HG03039 (cell line): Measurements from ENCODE around the gene FAM83D.
"Not testable (repeated sequence)": the region's sequence is repeated elsewhere in the genome, so short reads cannot be mapped to it uniquely, and the experiment has no call there.

Experiments used
- ATAC-seq: cut with Tn5 transposase; IDR thresholded peaks from one replicate; pipeline ENCODE4 v1.9.1; 2021; ENCODE audit warnings: mild to moderate bottlenecking, moderate library complexity; ENCODE audit not compliant: unreplicated experiment

Gene FAM83D

GRCh38 chr20:38932457-38933120 lies 6.4 kb downstream of the FAM83D start:
- no peak for ATAC-seq

DNA sequence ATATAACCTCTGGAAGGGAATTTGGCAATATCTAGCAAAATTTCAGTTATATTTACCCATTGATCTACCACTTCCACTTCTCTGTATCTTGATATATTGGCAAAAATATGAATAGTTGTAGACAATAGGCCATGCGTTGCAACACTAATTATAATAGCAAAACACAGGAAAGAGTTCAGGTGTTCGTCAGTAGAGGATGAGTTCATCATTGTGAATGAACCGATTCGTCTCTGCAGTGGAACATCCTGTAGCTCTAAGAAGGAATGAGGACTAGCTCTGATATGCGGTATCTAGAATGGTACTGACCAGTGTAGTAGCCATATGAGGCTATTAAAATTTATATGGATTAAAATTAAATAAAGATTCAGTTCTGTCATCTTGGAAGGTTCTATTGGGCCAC lies 8.3 kb downstream of the FAM83D start:
- no peak for ATAC-seq

DNA sequence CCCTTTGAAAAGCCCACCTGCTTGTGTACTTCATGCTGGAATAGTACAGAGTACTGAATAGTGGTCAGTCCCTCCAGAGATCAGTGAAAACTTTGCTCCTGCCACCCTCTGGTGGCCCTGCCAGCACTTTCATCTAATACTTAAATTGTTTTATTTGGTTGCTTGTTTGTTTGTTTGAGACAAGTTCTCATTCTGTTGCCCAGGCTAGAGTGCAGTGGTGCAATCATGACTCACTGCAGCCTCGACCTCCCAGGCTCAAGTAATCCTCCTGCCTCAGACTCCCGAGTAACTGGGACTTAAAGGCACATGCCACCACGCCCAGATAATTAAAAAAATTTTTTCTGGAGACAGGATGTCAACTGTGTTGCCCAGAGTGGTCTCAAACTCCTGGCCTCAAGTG lies 9.1 kb downstream of the FAM83D start:
- no peak for ATAC-seq

- ATAC-seq, result no peak
Measured at GRCh38 chr20:38935967-38936407, 9.8 kb downstream of the FAM83D start.

DNA sequence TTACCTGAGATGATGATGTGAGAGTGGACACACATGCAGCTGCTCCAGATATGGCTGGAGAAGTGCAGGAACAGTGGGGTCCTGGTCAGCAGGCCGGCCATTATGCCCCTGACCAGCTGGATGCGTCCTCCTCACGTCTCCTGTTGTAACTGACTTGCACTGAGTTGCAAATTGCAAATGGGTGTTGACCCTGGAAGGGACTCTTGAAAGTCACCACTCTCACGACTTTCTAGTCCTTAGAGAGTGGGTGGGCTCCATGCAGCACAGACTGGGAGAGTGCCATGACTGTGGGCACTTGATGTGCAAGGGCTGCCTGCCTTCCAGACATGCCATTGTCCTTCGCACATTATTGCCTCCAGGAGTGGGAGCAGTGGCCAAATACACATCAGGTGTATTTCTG lies 10.8 kb downstream of the FAM83D start:
- no peak for ATAC-seq

DNA sequence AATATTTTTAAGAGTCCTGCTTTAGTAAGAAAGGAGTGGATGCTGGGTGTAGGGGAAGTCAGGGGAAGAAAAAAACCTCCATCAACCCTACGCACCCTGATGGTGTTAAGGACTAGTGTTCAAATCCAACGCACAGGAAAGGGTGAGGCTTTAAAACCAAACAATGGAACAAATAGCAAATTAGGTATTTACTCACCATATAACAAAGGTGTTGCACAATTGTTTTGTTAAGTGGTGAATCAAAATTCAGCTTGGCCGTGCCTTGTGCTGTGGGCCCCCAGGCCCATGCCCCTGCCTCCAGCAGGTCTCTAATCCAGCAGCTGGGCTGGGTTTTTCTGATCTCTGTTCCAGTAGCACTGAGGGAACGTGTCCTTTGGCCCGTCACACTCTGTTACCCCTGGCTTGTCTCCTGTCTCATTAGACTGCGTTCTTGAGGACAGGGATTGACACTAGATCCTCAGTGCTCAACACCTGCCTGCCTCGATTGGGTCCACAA lies 11.8 kb downstream of the FAM83D start:
- ATAC-seq, result no peak

- ATAC-seq, result no peak
Measured at GRCh38 chr20:38939686-38940085, 13.5 kb downstream of the FAM83D start.

- no peak for ATAC-seq
Measured at GRCh38 chr20:38940644-38941043, 14.4 kb downstream of the FAM83D start.

DNA sequence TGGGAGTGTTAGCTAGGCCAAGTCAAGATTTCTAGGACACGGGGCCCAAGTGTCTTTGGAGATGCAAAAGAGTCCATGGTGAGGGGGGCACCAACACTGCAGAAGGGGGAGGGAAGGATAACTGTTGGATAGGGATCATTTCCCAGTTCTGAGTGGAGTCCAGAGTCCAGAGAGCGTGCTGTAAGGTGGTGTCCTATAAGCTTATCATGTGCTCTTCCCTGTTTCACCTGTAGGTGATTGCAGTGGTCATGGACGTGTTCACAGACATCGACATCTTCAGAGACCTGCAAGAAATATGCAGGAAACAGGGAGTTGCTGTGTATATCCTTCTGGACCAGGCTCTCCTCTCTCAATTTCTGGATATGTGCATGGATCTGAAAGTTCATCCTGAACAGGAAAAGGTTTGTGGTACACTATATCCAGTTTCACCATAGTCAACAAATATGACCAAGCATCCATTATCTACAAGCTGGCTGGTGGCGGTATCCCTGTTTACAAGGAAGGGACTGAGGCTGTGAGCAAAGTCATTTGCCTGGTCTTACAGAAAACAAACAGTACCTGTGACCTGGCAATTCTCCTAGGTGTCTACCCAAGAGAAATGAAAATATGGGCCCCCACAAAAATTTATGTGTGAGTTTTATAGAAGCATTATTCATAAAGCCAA lies 15.6 kb downstream of the FAM83D start:
- ATAC-seq, result no peak

- ATAC-seq, result no peak
Measured at GRCh38 chr20:38945012-38945411, 18.8 kb downstream of the FAM83D start.

- no peak for ATAC-seq
Measured at GRCh38 chr20:38946836-38947235, 20.6 kb downstream of the FAM83D start.

DNA sequence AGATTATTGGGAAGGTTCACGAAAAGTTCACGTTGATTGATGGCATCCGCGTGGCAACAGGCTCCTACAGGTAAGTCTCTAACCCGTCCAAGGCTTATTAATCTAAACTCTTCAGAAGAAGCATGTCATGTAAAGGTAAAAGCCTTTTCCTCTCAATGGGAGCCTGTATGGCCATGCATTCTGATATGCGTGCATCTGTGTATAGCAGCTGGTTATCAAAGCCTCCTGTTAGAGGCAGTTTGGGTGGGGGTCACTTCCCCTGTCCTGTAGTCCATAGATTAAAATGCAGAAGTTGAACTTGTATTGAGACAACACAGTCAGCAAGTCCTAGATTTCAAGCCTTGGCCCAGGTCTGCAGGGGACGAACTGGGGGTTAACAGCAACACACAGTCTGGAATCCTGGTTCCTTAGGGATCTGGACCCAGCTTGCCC lies 21.7 kb downstream of the FAM83D start:
- ATAC-seq, result no peak

- no peak for ATAC-seq
Measured at GRCh38 chr20:38950254-38950653, 24.0 kb downstream of the FAM83D start.

GRCh38 chr20:38951611-38952010 lies 25.4 kb downstream of the FAM83D start:
- ATAC-seq, result no peak

DNA sequence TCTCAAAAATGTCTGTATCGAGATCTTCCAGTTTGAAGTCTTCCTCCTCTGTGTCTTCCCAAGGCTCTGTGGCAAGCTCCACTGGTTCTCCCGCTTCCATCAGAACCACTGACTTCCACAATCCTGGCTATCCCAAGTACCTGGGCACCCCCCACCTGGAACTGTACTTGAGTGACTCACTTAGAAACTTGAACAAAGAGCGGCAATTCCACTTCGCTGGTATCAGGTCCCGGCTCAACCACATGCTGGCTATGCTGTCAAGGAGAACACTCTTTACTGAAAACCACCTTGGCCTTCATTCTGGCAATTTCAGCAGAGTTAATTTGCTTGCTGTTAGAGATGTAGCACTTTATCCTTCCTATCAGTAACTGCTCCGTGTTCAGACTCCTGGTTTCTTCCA lies 25.9 kb downstream of the FAM83D start:
- no peak for ATAC-seq

- ATAC-seq, result no peak
Measured at GRCh38 chr20:38953630-38954340, 27.6 kb downstream of the FAM83D start.

GRCh38 chr20:38957235-38957876 lies 31.1 kb downstream of the FAM83D start:
- ATAC-seq, result no peak

DNA sequence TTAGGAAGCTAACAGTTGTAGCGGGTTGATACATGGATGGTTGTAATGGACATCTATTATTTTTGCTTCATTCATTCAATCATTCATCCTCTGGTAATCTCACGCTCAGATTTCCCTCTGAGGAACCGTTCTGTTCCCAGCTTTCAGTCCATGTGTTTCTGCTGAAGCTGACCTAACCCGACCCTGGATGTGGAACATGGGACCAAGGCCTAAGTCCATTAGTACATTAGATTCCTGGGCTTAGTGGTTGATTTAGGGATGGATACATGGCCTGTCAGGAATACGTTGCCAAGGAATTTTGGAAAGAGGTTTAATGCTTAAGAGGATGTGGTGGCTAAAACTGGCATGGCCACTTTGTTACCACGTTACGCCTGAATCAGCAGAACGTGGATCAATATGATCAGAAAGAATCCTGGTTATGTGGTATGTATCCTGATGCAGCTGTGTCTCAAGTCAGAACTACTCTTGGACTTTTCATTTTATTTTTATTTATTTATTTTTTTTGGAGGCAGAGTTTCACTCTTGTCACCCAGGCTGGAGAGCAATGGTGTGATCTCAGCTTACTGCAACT lies 31.8 kb downstream of the FAM83D start:
- no peak for ATAC-seq

- ATAC-seq, result not testable (repeated sequence)
Measured at GRCh38 chr20:38960187-38960687, 34.0 kb downstream of the FAM83D start.

- no peak for ATAC-seq
Measured at GRCh38 chr20:38961530-38962043, 35.4 kb downstream of the FAM83D start.
